ENCODE measurements around the gene FGR. TPM values are rescaled to one million over a fixed set of nuclear protein-coding genes. Genes with fewer than 3 reads are reported as not detected.

Gene FGR
- total RNA-seq, 5 donors from 2014 or later (not counting 1 experiment from before 2014, with no cell fraction given), result 3.2 to 37.3 (median 5.7) TPM

- ATAC-seq (replicated peaks in 1 of 4), result no peak
- Mint-ChIP-seq H3K27ac (peak overlapping the region; percentile 34 to 76), H3K4me3 (no peak overlapping the region), H3K4me1 (peaks cover 18 to 29% (median 27%) of the 10 kb centered on the region in 3 donors), H3K27me3 (no peaks in the 10 kb centered on the region), H3K36me3 (no peaks in the 10 kb centered on the region), H3K9me3 (no peaks in the 10 kb centered on the region)
- Histone ChIP-seq H3K27ac (ENCODE audit: low read length) (no peak overlapping the region), H3K9me3 (no peaks in the 10 kb centered on the region), H3K4me1 (ENCODE audit: control insufficient read depth in 1 of 2, extremely low read depth in 1 of 2, insufficient read depth in 2 of 2, low read length in 2 of 2) (peaks cover 21 to 67% of the 10 kb centered on the region in 2 experiments), H3K36me3 (ENCODE audit: control insufficient read depth in 2 of 2, extremely low read depth in 1 of 2, insufficient read depth in 1 of 2, low read length in 1 of 2) (peaks cover 0 to 5% of the 10 kb centered on the region in 2 donors), H3K27me3 (replicated peaks in 1 of 2; ENCODE audit: control insufficient read depth in 2 of 2, extremely low read depth in 1 of 2, insufficient read depth in 2 of 2, low read length in 1 of 2) (no peaks in the 10 kb centered on the region), H3K4me3 (ENCODE audit: control insufficient read depth in 1 of 2, extremely low read depth in 1 of 2, low read length in 1 of 2) (no peak overlapping the region)
- DNase-seq, result no peak
- CTCF ChIA-PET, result interaction anchor here (0.5 to 3.7 kb wide), 21 partner anchors 10 to 1036 kb away, joined by 3 to 50 read pairs (median 4); partner anchors contain the start of gene TAF12 (in 1 of the 2)
- WGBS (ENCODE audit: insufficient coverage), result 78% methylated on average over 3 of the region's 3 CpGs
- POLR2A ChIA-PET, result interaction anchor here in 1 of 2 donors (0.6 kb wide), 1 partner anchor 909 kb away, joined by 4 read pairs; no protein-coding TSS in a partner anchor
Observed at GRCh38 chr1:27606708-27607238, 28.2 kb downstream of the FGR start.

GRCh38 chr1:27605796-27606707 lies 28.9 kb downstream of the FGR start:
- Histone ChIP-seq H3K4me3 (ENCODE audit: control insufficient read depth in 1 of 2, extremely low read depth in 1 of 2, low read length in 1 of 2) (no peak overlapping the region), H3K27me3 (replicated peaks in 1 of 2; ENCODE audit: control insufficient read depth in 2 of 2, extremely low read depth in 1 of 2, insufficient read depth in 2 of 2, low read length in 1 of 2) (no peaks in the 10 kb centered on the region), H3K4me1 (ENCODE audit: control insufficient read depth in 1 of 2, extremely low read depth in 1 of 2, insufficient read depth in 2 of 2, low read length in 2 of 2) (peaks cover 25 to 73% of the 10 kb centered on the region in 2 experiments), H3K36me3 (ENCODE audit: control insufficient read depth in 2 of 2, extremely low read depth in 1 of 2, insufficient read depth in 1 of 2, low read length in 1 of 2) (no peaks in the 10 kb centered on the region), H3K27ac (ENCODE audit: low read length) (no peak overlapping the region), H3K9me3 (no peaks in the 10 kb centered on the region)
- WGBS (ENCODE audit: insufficient coverage), result 0% methylated on average over 7 of the region's 11 CpGs
- Mint-ChIP-seq H3K4me1 (peaks cover 24 to 33% (median 29%) of the 10 kb centered on the region in 3 donors), H3K27ac (peak overlapping the region; percentile 34 to 76), H3K36me3 (no peaks in the 10 kb centered on the region), H3K27me3 (no peaks in the 10 kb centered on the region), H3K4me3 (peak overlapping the region in 2 of 3 donors; percentile 90 to 91), H3K9me3 (no peaks in the 10 kb centered on the region)
- ChIA-PET POLR2A (interaction anchor here in 1 of 2 donors (0.6 to 0.8 kb wide), 2 partner anchors 241 to 908 kb away, joined by 4 read pairs; no protein-coding TSS in a partner anchor), CTCF (interaction anchor here (0.6 to 3.7 kb wide), 19 partner anchors 10 to 1037 kb away, joined by 3 to 50 read pairs (median 4); partner anchors contain the start of gene TAF12 (in 1 of the 2))
- no peak for ATAC-seq (replicated peaks in 1 of 4)
- DNase-seq, result peak in 34 of 35 experiments; percentile 14 to 79 (median 52)

GRCh38 chr1:27605300-27605766 lies 29.7 kb downstream of the FGR start:
- no peak for ATAC-seq (replicated peaks in 1 of 4)
- H3K4me3 Mint-ChIP-seq, result peak overlapping the region; percentile 41 to 91 (median 90)
- no peaks in the 10 kb centered on the region for H3K27me3 Mint-ChIP-seq
- CTCF ChIA-PET, result interaction anchor here (0.6 to 2.5 kb wide), 5 partner anchors 13 to 64 kb away, joined by 3 to 7 read pairs (median 3); no protein-coding TSS in a partner anchor
- H3K4me1 Mint-ChIP-seq, result peaks cover 30 to 40% (median 33%) of the 10 kb centered on the region in 3 donors
- H3K36me3 Mint-ChIP-seq, result no peaks in the 10 kb centered on the region
- DNase-seq, result no peak
- no peak overlapping the region for H3K27ac ChIP-seq (ENCODE audit: low read length)
- H3K9me3 Mint-ChIP-seq, result no peaks in the 10 kb centered on the region
- POLR2A ChIA-PET, result interaction anchor here (0.8 to 1.0 kb wide), 2 partner anchors 58 to 240 kb away, joined by 3 to 4 read pairs; no protein-coding TSS in a partner anchor
- H3K27me3 ChIP-seq (replicated peaks in 1 of 2; ENCODE audit: control insufficient read depth in 2 of 2, extremely low read depth in 1 of 2, insufficient read depth in 2 of 2, low read length in 1 of 2), result no peaks in the 10 kb centered on the region
- no peak overlapping the region for H3K27ac Mint-ChIP-seq
- H3K9me3 ChIP-seq, result no peaks in the 10 kb centered on the region
- no peaks in the 10 kb centered on the region for H3K36me3 ChIP-seq (ENCODE audit: control insufficient read depth in 2 of 2, extremely low read depth in 1 of 2, insufficient read depth in 1 of 2, low read length in 1 of 2)
- peaks cover 25 to 70% of the 10 kb centered on the region in 2 experiments for H3K4me1 ChIP-seq (ENCODE audit: control insufficient read depth in 1 of 2, extremely low read depth in 1 of 2, insufficient read depth in 2 of 2, low read length in 2 of 2)
- 92% methylated on average over 6 of the region's 7 CpGs for WGBS (ENCODE audit: insufficient coverage)
- H3K4me3 ChIP-seq (ENCODE audit: control insufficient read depth in 1 of 2, extremely low read depth in 1 of 2, low read length in 1 of 2), result no peak overlapping the region

GRCh38 chr1:27604579-27605299 lies 30.2 kb downstream of the FGR start:
- Mint-ChIP-seq H3K4me1 (peaks cover 36 to 46% (median 39%) of the 10 kb centered on the region in 3 donors), H3K4me3 (peak overlapping the region; percentile 86 to 91 (median 90)), H3K9me3 (no peaks in the 10 kb centered on the region), H3K27ac (peak overlapping the region in 1 of 2 donors; percentile 78), H3K27me3 (no peaks in the 10 kb centered on the region), H3K36me3 (no peaks in the 10 kb centered on the region)
- no peaks in the 10 kb centered on the region for H3K9me3 ChIP-seq
- H3K4me1 ChIP-seq (ENCODE audit: control insufficient read depth in 1 of 2, extremely low read depth in 1 of 2, insufficient read depth in 2 of 2, low read length in 2 of 2), result peaks cover 23 to 70% of the 10 kb centered on the region in 2 experiments
- CTCF ChIA-PET, result interaction anchor here (0.6 to 1.9 kb wide), 10 partner anchors 14 to 308 kb away, joined by 3 to 9 read pairs (median 6); no protein-coding TSS in a partner anchor
- WGBS (ENCODE audit: insufficient coverage), result 49% methylated on average over 17 of the region's 21 CpGs
- ATAC-seq (replicated peaks in 1 of 4), result no peak
- H3K36me3 ChIP-seq (ENCODE audit: control insufficient read depth in 2 of 2, extremely low read depth in 1 of 2, insufficient read depth in 1 of 2, low read length in 1 of 2), result no peaks in the 10 kb centered on the region
- peak overlapping the region in 1 of 2 donors; percentile 76 for H3K4me3 ChIP-seq (ENCODE audit: control insufficient read depth in 1 of 2, extremely low read depth in 1 of 2, low read length in 1 of 2)
- no peaks in the 10 kb centered on the region for H3K27me3 ChIP-seq (replicated peaks in 1 of 2; ENCODE audit: control insufficient read depth in 2 of 2, extremely low read depth in 1 of 2, insufficient read depth in 2 of 2, low read length in 1 of 2)
- no peak overlapping the region for H3K27ac ChIP-seq (ENCODE audit: low read length)
- POLR2A ChIA-PET, result interaction anchor here in 1 of 2 donors (1.0 kb wide), 2 partner anchors 36 to 58 kb away, joined by 3 read pairs; no protein-coding TSS in a partner anchor
- DNase-seq, result no peak

DNA sequence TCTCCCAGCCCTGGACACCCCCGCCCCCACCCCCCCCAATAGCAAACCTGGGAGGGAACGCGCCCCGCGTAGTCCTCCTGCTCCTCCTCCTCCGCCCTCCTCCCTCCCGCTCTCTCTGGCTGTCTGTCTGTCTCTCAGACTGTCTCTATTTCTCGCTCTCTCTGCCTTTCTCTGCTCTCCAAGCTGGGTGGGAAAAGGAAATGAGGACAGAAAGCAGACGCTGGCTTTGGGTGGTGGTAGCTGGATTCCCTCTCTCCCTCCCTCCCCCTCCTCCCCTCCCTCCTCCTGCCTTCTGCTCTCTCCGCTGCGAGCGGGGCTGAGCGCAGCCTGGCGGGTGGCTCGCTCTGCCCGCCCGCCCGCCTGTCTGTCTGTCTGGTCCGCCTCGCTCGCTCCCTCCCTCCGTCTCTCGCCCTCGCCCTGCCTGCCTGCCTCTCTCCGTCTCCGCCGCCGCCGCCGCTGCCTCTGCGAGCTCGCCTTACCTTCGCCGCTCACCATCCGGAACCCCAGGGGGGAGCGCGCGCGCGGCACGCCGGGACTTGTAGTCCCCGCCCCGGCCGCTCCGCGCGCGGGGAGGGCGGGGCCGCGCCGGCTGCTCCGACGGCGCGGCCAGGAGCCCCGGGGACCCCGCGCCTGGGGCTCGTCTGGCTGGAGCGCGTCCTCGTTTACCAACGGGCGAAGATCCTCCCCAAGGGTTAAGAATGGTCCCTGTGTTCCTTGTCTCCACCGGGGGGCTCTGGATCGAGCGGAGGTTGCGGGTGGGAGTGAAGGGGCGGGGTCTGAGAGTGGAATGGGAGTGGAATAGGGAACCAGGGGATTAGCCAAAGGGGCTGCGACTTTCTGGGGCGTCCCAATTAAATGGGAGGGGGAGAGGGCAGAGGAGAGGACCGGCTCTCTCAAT lies 31.1 kb downstream of the FGR start, which contains the start of gene AHDC1:
AHDC1 (minus strand) TSS at position 464 of the 898 bp plus-strand sequence. CDS start 52,029 bp downstream, outside the sequence.
- Mint-ChIP-seq H3K4me1 (peaks cover 41 to 51% (median 47%) of the 10 kb centered on the region in 3 donors), H3K27ac (peak within 1 kb of the TSS; percentile 79 to 81), H3K36me3 (no peaks in the 10 kb centered on the region), H3K27me3 (no peaks in the 10 kb centered on the region), H3K9me3 (no peaks in the 10 kb centered on the region), H3K4me3 (peak within 1 kb of the TSS; percentile 86 to 91 (median 90))
- Histone ChIP-seq H3K9me3 (no peaks in the 10 kb centered on the region), H3K27ac (ENCODE audit: low read length) (peak within 1 kb of the TSS; percentile 40), H3K27me3 (replicated peaks in 1 of 2; ENCODE audit: control insufficient read depth in 2 of 2, extremely low read depth in 1 of 2, insufficient read depth in 2 of 2, low read length in 1 of 2) (no peaks in the 10 kb centered on the region), H3K4me3 (ENCODE audit: control insufficient read depth in 1 of 2, extremely low read depth in 1 of 2, low read length in 1 of 2) (peak within 1 kb of the TSS; percentile 69 to 76), H3K36me3 (ENCODE audit: control insufficient read depth in 2 of 2, extremely low read depth in 1 of 2, insufficient read depth in 1 of 2, low read length in 1 of 2) (no peaks in the 10 kb centered on the region), H3K4me1 (ENCODE audit: control insufficient read depth in 1 of 2, extremely low read depth in 1 of 2, insufficient read depth in 2 of 2, low read length in 2 of 2) (peaks cover 23 to 70% of the 10 kb centered on the region in 2 experiments)
- ATAC-seq (replicated peaks in 1 of 4) (peak; percentile 84 to 88 (median 85)), DNase-seq (peak; percentile 77 to 95 (median 91))
- WGBS (ENCODE audit: insufficient coverage), result under 1% methylated on average over 53 of the region's 74 CpGs
- ChIA-PET POLR2A (interaction anchor here (0.5 to 1.0 kb wide), 5 partner anchors 35 to 1172 kb away, joined by 3 to 4 read pairs (median 3); partner anchors contain the start of gene DHDDS (in 1 of the 2)), CTCF (interaction anchor here (0.6 to 1.9 kb wide), 14 partner anchors 14 to 495 kb away, joined by 3 to 9 read pairs (median 6); no protein-coding TSS in a partner anchor)

Measured in T-cell (primary cell).